ENCODE results near the gene GNAL. TPM values are rescaled to one million over a fixed set of nuclear protein-coding genes. Genes with fewer than 3 reads are reported as not detected.

Gene GNAL
- total and polyA plus RNA-seq, 2 experiments from 2014 or later: 7.5 to 21.6 TPM

DNA sequence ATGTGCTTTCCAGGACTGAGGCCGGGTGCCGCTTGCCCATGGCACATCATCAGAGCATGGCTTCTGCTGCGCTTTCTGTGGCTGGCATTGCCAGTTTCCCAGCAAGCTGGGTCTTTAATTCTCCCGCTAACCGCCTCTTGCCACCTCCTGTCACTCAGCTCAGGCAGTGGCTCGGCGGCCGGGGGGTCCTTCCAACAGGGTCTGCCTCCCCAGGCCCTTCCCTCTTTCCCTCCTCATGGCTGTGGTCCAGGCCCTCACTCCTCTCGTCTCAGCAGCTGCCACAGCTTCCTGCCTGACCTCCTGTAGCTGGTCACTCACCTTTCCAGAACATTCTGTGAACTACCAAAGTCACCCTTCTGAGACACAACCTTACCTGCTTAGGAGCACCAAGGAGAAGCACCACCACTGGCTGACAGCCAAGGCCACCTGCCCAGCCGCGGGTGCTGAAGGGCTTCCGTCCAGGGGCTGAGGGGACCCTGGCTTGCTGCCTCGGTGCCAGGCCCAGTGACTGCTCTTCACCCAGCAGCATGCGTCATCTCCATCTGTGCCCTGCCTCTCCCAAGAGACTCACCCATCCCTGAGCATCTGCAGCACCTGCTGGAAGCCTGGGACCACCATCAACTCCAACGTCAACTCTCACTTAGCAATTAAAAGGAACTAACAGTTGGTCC is 184.7 kb downstream of the GNAL start (continued):
- TF ChIP-seq, protein P1, sequence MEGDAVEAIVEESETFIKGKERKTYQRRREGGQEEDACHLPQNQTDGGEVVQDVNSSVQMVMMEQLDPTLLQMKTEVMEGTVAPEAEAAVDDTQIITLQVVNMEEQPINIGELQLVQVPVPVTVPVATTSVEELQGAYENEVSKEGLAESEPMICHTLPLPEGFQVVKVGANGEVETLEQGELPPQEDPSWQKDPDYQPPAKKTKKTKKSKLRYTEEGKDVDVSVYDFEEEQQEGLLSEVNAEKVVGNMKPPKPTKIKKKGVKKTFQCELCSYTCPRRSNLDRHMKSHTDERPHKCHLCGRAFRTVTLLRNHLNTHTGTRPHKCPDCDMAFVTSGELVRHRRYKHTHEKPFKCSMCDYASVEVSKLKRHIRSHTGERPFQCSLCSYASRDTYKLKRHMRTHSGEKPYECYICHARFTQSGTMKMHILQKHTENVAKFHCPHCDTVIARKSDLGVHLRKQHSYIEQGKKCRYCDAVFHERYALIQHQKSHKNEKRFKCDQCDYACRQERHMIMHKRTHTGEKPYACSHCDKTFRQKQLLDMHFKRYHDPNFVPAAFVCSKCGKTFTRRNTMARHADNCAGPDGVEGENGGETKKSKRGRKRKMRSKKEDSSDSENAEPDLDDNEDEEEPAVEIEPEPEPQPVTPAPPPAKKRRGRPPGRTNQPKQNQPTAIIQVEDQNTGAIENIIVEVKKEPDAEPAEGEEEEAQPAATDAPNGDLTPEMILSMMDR (conservative IDR thresholded peaks at IDR 0.05; ENCODE audit: low read depth in 2 of 2): no peak
- TF ChIP-seq JUNB (IDR thresholded peaks at IDR 0.05; ENCODE audit: unreplicated experiment): no peak
- TF ChIP-seq POLR2AphosphoS5 (IDR thresholded peaks at IDR 0.05; ENCODE audit: low read depth): no peak
- TF ChIP-seq ZNF331 (CRISPR knock-in tag; IDR thresholded peaks at IDR 0.05; ENCODE audit: low read depth): no peak
- TF ChIP-seq CREB1 (CRISPR knock-in tag; IDR thresholded peaks at IDR 0.05; ENCODE audit: low read depth): no peak
- TF ChIP-seq, protein P2, sequence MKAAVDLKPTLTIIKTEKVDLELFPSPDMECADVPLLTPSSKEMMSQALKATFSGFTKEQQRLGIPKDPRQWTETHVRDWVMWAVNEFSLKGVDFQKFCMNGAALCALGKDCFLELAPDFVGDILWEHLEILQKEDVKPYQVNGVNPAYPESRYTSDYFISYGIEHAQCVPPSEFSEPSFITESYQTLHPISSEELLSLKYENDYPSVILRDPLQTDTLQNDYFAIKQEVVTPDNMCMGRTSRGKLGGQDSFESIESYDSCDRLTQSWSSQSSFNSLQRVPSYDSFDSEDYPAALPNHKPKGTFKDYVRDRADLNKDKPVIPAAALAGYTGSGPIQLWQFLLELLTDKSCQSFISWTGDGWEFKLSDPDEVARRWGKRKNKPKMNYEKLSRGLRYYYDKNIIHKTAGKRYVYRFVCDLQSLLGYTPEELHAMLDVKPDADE (IDR thresholded peaks at IDR 0.05): no peak
- TF ChIP-seq EZH2phosphoT487 (IDR thresholded peaks at IDR 0.05; ENCODE audit: unreplicated experiment): no peak
- TF ChIP-seq EZH2 (IDR thresholded peaks at IDR 0.05; ENCODE audit: low read depth, unreplicated experiment): no peak

DNA sequence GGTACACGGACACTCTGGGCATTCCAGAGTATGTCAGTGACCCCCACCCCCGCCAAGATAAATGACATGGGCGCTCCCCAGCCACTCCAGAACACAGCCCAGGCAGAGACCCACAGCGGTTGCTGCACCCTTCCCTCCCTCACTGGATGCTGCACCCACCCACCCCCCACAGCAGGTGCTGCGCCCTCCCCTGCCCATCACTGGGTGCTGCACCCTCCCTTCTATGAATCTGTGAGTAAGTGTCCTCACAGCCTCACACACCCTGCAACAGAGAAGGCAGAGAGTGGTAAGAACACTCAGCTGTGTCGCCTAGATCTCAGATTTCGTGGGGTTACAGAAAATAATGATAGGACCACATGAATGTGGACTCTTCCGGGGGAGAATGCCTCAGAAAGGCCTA is 185.6 kb downstream of the GNAL start:
- peaks cover 10% of the 10 kb centered on the region for H3K9me3 Mint-ChIP-seq
- no peak for ATAC-seq

More for the DNA sequence above, 185.6 kb downstream of the GNAL start:
- Histone ChIP-seq H3K4me1 (ENCODE audit: insufficient read depth) (peaks cover 7% of the 10 kb centered on the region), H3K27me3 (ENCODE audit: insufficient read depth) (no peaks in the 10 kb centered on the region), H3K36me3 (ENCODE audit: insufficient read depth) (no peaks in the 10 kb centered on the region), H3K79me2 (replicated peaks; ENCODE audit: insufficient read depth) (no peaks in the 10 kb centered on the region), H3K4me2 (no peak overlapping the region), H3K4me3 (no peak overlapping the region), H2AFZ (no peak overlapping the region), H3K27ac (ENCODE audit: low read depth) (no peak overlapping the region), H4K20me1 (replicated peaks; ENCODE audit: insufficient read depth) (no peaks in the 10 kb centered on the region), H3F3A (replicated peaks; ENCODE audit: low read depth) (no peaks in the 10 kb centered on the region), H3K9me2 (ENCODE audit: insufficient read depth) (no peaks in the 10 kb centered on the region)
- DNase-seq (ENCODE audit: low spot score): no peak
- TF ChIP-seq JUNB (IDR thresholded peaks at IDR 0.05; ENCODE audit: unreplicated experiment): no peak
- TF ChIP-seq, protein P1 (conservative IDR thresholded peaks at IDR 0.05; ENCODE audit: low read depth in 2 of 2): 0 out of 4 replicates have a peak, but pooled peaks of 1 of the 2 experiments have one; percentile 4
- peaks cover 6% of the 10 kb centered on the region for H3K4me1 Mint-ChIP-seq
- H3K4me3 Mint-ChIP-seq: no peak overlapping the region
- peaks cover 32% of the 10 kb centered on the region for H3K36me3 Mint-ChIP-seq (ENCODE audit: low read depth)
- no peaks in the 10 kb centered on the region for H3K27me3 Mint-ChIP-seq (ENCODE audit: insufficient read depth, low read depth, poor library complexity)
- H3K27ac Mint-ChIP-seq: no peak overlapping the region

Data from GM23338 (cell line).